ENCODE data around the gene TMC8. TPM values are rescaled to one million over a fixed set of nuclear protein-coding genes. Genes with fewer than 3 reads are reported as not detected.
"Not testable (repeated sequence)": the region's sequence is repeated elsewhere in the genome, so short reads cannot be mapped to it uniquely, and the experiment has no call there.

Gene TMC8
- total and polyA plus RNA-seq, 2 of the 8 experiments (the other 6 are each of a cell fraction or from before 2014, with no cell fraction given) = 1.00 to 2.8 TPM

DNA sequence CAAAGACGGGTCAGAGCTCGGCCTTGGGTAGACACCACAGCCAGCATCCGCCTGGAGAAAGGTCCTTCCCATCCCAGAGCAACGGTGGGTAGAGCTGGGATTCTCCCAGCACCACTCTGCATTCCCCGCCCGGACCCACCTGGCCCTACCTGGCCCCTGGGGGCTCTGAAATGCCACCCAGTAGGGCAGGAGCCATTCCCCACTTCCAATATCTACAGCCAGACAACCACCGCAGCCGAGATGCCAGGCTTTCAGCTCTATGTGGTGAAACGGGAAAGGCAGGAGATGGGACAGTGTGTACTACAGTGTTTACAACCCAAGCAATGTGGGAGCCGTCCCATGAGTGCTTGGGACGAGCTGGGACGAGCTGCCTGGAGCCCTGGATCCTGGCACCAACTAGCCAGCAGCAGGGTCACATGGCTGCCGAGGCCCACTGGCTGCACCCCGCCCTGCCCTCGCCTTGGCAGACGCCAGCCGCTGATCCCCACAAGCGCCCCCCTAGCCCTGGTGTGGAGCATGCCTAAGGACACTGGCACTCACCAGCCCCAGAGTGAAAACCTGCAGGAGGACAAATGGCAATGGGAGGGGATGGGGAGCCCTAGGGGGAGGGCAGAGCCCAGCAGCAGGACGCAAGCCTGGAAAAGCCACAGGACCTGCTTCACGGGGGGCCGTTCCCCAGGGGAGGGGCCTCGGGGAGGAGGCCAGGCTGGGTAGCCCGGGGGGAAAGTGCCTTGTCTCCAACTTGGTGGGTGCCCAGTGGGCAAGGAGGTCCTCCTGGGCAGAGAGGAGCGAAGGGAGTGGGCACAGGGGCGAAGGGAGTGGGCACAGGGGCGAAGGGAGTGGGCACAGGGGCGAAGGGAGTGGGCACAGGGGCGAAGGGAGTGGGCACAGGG, 15.5 kb upstream of the TMC8 start (continued):
- TF ChIP-seq, protein P1, sequence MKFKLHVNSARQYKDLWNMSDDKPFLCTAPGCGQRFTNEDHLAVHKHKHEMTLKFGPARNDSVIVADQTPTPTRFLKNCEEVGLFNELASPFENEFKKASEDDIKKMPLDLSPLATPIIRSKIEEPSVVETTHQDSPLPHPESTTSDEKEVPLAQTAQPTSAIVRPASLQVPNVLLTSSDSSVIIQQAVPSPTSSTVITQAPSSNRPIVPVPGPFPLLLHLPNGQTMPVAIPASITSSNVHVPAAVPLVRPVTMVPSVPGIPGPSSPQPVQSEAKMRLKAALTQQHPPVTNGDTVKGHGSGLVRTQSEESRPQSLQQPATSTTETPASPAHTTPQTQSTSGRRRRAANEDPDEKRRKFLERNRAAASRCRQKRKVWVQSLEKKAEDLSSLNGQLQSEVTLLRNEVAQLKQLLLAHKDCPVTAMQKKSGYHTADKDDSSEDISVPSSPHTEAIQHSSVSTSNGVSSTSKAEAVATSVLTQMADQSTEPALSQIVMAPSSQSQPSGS (IDR thresholded peaks at IDR 0.05; ENCODE audit: low read length) = no peak
- no peak for TF ChIP-seq SP4 (IDR thresholded peaks at IDR 0.05; ENCODE audit: low read length)
- no peak for TF ChIP-seq KDM1A (IDR thresholded peaks at IDR 0.05; ENCODE audit: borderline replicate concordance, low read length)
- TF ChIP-seq CEBPB (IDR thresholded peaks at IDR 0.05; ENCODE audit: low read depth, low read length) = no peak

DNA sequence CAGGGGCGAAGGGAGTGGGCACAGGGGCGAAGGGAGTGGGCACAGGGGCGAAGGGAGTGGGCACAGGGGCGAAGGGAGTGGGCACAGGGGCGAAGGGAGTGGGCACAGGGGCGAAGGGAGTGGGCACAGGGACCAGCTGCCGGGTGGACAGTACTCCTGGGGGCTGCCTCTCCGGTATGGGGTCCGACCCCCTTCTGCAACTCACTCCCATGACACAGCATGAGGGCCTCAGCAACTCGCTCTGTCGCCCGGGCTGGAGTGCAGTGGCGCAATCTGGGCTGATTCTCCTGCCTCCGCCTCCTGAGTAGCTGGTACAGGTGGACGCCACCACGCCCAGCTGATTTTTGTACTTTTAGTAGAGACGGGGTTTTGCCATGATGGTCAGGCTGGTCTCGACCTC, 14.8 kb upstream of the TMC8 start:
- H3K14ac ChIP-seq (ENCODE audit: insufficient read length); H2BK12ac ChIP-seq (ENCODE audit: low read depth, low read length); H4K8ac ChIP-seq (ENCODE audit: extremely low read depth, insufficient read depth, low read length); H3K23me2 ChIP-seq (ENCODE audit: low read depth, low read length); DNase-seq (ENCODE audit: low read depth in 1 of 2, low spot score in 2 of 2); H3K36me3 ChIP-seq (ENCODE audit: control insufficient read depth in 2 of 4, insufficient read depth in 4 of 4, low read length in 3 of 4); H2AFZ ChIP-seq (ENCODE audit: low read length); H3K27ac ChIP-seq (ENCODE audit: low read depth, low read length); H3K23ac ChIP-seq (ENCODE audit: insufficient read length); H4K91ac ChIP-seq (replicated peaks; ENCODE audit: insufficient read length, low read length); H3K27me3 ChIP-seq (replicated peaks in 1 of 4; ENCODE audit: control insufficient read depth in 3 of 4, extremely low read depth in 1 of 4, insufficient read depth in 3 of 4, low read length in 3 of 4); H2BK120ac ChIP-seq (replicated peaks; ENCODE audit: low read depth, low read length); H3K4me1 ChIP-seq (replicated peaks in 1 of 4; ENCODE audit: control insufficient read depth in 3 of 4, insufficient read depth in 4 of 4, low read length in 3 of 4); H4K20me1 ChIP-seq (replicated peaks in 1 of 2; ENCODE audit: control insufficient read depth in 1 of 2, insufficient read depth in 2 of 2, low read length in 2 of 2); H3K79me2 ChIP-seq (ENCODE audit: control insufficient read depth in 1 of 2, insufficient read depth in 2 of 2, low read length in 2 of 2); H3K9ac ChIP-seq (replicated peaks in 1 of 4; ENCODE audit: extremely low read depth in 1 of 4, low read depth in 3 of 4, low read length in 3 of 4); H3K56ac ChIP-seq (replicated peaks; ENCODE audit: insufficient read length, low read depth, low read length); H3K79me1 ChIP-seq (ENCODE audit: low read depth, low read length); H4K5ac ChIP-seq (ENCODE audit: insufficient read length, low read depth, low read length); H3K4ac ChIP-seq (replicated peaks; ENCODE audit: insufficient read length, low read depth, low read length); H3K9me3 ChIP-seq (ENCODE audit: insufficient read depth in 2 of 2, low read depth in 1 of 2, low read length in 1 of 2); FAIRE-seq; H2BK15ac ChIP-seq (ENCODE audit: low read length); H3K18ac ChIP-seq (ENCODE audit: extremely low read depth, low read length); H2AK5ac ChIP-seq (ENCODE audit: low read depth, low read length); H3K4me3 ChIP-seq (ENCODE audit: extremely low read depth in 1 of 4, insufficient read depth in 2 of 4, low read depth in 3 of 4, low read length in 4 of 4); H3K4me2 ChIP-seq (ENCODE audit: insufficient read depth in 1 of 2, low read depth in 2 of 2, low read length in 2 of 2); H2BK5ac ChIP-seq (ENCODE audit: low read depth, low read length); H2BK20ac ChIP-seq (ENCODE audit: low read length): not testable (repeated sequence)
- 96% methylated on average over 14 of the region's 18 CpGs; no CpG with 5 or more reads in 1 of the 2 experiments for WGBS, 2 experiments (ENCODE audit: extremely low coverage in 1 of 2, insufficient coverage in 1 of 2, insufficient read length in 1 of 2, insufficient replicate concordance in 2 of 2, low coverage in 1 of 2, low lambda C conversion rate in 2 of 2, missing lambda C conversion rate in 1 of 2)
- ChIA-PET POLR2A (ENCODE audit: partially characterized antibody) (interaction anchor here (0.6 to 2.0 kb wide), 5 partner anchors 16 to 307 kb away, joined by 3 to 4 read pairs (median 4); no protein-coding TSS in a partner anchor), CTCF (ENCODE audit: partially characterized antibody) (interaction anchor here (0.7 to 2.2 kb wide), 12 partner anchors 9 to 135 kb away, joined by 3 to 9 read pairs (median 5); no protein-coding TSS in a partner anchor)

All from H1 (cell line).